GM12878 (cell line): ENCODE results near the gene RALGPS2.

ENCODE experiments used
- ATF7 ChIP-seq: fragments of 450-650 bp; IDR thresholded peaks from 2 replicates; pipeline ENCODE4 v1.6.1; 2016; ENCODE audit warnings: low read depth, mild to moderate bottlenecking
- FOXK2 ChIP-seq: fragments of 450-650 bp; IDR thresholded peaks from 2 replicates; pipeline ENCODE4 v1.6.1; 2017; ENCODE audit warnings: mild to moderate bottlenecking, moderate library complexity
- GATAD2B ChIP-seq: fragments of 450-650 bp; conservative IDR thresholded peaks from 2 replicates; pipeline ENCODE4 v1.6.1; 2017; ENCODE audit warnings: low read depth, mild to moderate bottlenecking, moderate library complexity
- JUNB ChIP-seq: IDR thresholded peaks from 2 replicates; pipeline ENCODE4 v1.6.1; 2016; ENCODE audit warnings: antibody characterized with exemption, mild to moderate bottlenecking
- KDM1A ChIP-seq: fragments of 200-600 bp; sonication (generic); IDR thresholded peaks from 2 replicates; pipeline ENCODE4 v1.6.1; 2016; ENCODE audit warnings: borderline replicate concordance
- TCF12 ChIP-seq: IDR thresholded peaks from 2 replicates; pipeline ENCODE4 v1.6.1; 2011; ENCODE audit warnings: low read depth, mild to moderate bottlenecking, low read length
- TF ChIP-seq, protein P1 (sequence below): IDR thresholded peaks from 2 replicates; pipeline ENCODE4 v1.6.1; 2011; ENCODE audit warnings: borderline replicate concordance, low read depth, mild to moderate bottlenecking, moderate library complexity, mixed read lengths, low read length; ENCODE audit not compliant: insufficient read depth; ENCODE audit errors: extremely low read length
- TF ChIP-seq, protein P2 (sequence below), 3 experiments: IDR thresholded peaks in 2 of 3; conservative IDR thresholded peaks in 1 of 3; 2 replicates each; pipeline ENCODE4 v1.5.1; 2011; ENCODE audit warnings: low read depth in 3 of 3, low read length in 3 of 3, mild to moderate bottlenecking in 3 of 3, control low read depth in 2 of 3, moderate library complexity in 2 of 3, inconsistent platforms in 1 of 3, mixed read lengths in 1 of 3; ENCODE audit not compliant: control insufficient read depth in 2 of 3, insufficient read depth in 1 of 3; ENCODE audit errors: extremely low read depth in 1 of 3
- TF ChIP-seq, protein P3 (sequence below): IDR thresholded peaks from 2 replicates; pipeline ENCODE4 v1.6.1; 2012; ENCODE audit warnings: low read length, inconsistent platforms

DNA sequence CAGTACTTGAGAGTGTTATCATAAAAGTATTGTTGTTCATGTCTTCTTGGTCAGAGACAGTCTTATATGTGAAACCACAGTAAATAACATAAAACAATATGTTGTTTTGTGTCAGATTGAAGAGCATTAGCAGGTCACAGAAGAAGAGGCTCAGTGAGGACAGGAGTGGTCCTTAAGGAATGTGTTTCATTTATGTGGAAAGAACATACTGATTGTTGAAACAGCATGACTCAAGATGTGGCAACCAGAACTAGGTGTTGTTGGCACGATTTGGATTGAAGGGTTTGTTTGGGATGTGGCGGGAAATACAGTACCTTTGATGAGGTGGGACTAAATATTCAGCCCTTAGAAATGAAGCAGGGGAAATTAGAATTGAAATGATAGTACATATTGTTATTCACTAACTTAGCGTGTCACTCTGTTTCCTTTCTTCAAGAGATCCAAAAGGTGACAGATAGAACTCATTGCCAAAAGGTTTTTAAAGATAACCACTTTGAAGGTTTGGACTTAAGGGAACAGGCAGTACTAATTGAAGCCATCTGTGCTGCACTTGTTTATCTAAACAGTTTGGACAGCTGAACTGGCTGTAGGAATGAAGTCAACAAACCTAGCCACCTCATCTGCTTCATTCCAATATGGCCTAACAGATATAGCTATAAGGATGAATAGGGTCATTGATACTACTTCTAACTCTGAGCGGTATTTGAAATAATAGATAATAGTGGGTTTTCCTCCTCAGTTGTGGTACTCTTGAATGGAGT, 14.4 kb downstream of the RALGPS2 start:
- TF ChIP-seq, protein P1, sequence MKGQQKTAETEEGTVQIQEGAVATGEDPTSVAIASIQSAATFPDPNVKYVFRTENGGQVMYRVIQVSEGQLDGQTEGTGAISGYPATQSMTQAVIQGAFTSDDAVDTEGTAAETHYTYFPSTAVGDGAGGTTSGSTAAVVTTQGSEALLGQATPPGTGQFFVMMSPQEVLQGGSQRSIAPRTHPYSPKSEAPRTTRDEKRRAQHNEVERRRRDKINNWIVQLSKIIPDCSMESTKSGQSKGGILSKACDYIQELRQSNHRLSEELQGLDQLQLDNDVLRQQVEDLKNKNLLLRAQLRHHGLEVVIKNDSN, result no peak
- TF ChIP-seq, protein P2, sequence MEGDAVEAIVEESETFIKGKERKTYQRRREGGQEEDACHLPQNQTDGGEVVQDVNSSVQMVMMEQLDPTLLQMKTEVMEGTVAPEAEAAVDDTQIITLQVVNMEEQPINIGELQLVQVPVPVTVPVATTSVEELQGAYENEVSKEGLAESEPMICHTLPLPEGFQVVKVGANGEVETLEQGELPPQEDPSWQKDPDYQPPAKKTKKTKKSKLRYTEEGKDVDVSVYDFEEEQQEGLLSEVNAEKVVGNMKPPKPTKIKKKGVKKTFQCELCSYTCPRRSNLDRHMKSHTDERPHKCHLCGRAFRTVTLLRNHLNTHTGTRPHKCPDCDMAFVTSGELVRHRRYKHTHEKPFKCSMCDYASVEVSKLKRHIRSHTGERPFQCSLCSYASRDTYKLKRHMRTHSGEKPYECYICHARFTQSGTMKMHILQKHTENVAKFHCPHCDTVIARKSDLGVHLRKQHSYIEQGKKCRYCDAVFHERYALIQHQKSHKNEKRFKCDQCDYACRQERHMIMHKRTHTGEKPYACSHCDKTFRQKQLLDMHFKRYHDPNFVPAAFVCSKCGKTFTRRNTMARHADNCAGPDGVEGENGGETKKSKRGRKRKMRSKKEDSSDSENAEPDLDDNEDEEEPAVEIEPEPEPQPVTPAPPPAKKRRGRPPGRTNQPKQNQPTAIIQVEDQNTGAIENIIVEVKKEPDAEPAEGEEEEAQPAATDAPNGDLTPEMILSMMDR (IDR thresholded peaks at IDR 0.05 in 2 of 3, conservative IDR thresholded peaks at IDR 0.05 in 1 of 3; ENCODE audit: control insufficient read depth in 2 of 3, extremely low read depth in 1 of 3, insufficient read depth in 1 of 3, low read depth in 3 of 3, low read length in 3 of 3), result no peak
- TF ChIP-seq, protein P3, sequence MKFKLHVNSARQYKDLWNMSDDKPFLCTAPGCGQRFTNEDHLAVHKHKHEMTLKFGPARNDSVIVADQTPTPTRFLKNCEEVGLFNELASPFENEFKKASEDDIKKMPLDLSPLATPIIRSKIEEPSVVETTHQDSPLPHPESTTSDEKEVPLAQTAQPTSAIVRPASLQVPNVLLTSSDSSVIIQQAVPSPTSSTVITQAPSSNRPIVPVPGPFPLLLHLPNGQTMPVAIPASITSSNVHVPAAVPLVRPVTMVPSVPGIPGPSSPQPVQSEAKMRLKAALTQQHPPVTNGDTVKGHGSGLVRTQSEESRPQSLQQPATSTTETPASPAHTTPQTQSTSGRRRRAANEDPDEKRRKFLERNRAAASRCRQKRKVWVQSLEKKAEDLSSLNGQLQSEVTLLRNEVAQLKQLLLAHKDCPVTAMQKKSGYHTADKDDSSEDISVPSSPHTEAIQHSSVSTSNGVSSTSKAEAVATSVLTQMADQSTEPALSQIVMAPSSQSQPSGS, result no peak
- TF ChIP-seq JUNB (no peak), TCF12 (no peak), ATF7 (no peak), GATAD2B (no peak), KDM1A (no peak), FOXK2 (no peak)
